GM18951 (cell line): ENCODE results near the gene ARHGEF28.

Experiments used
- POLR2A ChIP-seq: IDR thresholded peaks from 4 replicates; pipeline ENCODE4 v1.6.1; 2011; ENCODE audit warnings: mild to moderate bottlenecking; ENCODE audit not compliant: insufficient read length, insufficient read depth; ENCODE audit errors: extremely low read depth
- in situ Hi-C: fragments of 300-500 bp; cut with MboI; formaldehyde crosslinking; loops from one replicate; pipeline ENCODE4 v1.12.0; 2022; ENCODE audit warnings: low sequenced_read_pairs, mixed read lengths, inconsistent platforms; ENCODE audit not compliant: unreplicated experiment

ARHGEF28 gene

DNA sequence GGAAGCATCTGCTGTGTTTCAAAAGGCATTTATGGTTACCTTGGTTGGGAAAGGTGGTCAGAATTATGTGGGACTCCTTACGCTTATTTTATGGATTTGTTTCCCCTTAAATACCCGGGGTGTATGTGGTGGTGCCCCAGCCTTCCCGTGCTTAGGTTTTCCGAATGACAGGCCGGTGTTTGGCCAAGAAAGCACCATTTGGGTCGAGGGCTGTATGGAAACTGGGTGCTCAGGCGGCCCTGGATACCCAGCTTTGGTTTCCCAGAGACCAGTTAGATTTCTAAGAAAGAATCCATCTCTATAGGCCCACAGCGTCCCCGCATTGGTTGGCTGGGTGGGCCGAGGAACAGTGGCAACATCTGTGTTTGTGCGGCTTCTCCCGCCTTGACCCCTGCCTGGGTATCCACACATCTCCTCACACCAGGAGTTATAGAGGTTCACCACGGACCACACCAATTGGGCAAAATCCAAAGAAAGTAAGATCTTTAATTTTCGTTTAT, 868 bp downstream of the ARHGEF28 start:
- no peak for TF ChIP-seq POLR2A
- in situ Hi-C loops: no loop called here

GRCh38 chr5:73629456-73629855, 3.5 kb downstream of the ARHGEF28 start:
- in situ Hi-C loops: no loop called here
- no peak for TF ChIP-seq POLR2A

DNA sequence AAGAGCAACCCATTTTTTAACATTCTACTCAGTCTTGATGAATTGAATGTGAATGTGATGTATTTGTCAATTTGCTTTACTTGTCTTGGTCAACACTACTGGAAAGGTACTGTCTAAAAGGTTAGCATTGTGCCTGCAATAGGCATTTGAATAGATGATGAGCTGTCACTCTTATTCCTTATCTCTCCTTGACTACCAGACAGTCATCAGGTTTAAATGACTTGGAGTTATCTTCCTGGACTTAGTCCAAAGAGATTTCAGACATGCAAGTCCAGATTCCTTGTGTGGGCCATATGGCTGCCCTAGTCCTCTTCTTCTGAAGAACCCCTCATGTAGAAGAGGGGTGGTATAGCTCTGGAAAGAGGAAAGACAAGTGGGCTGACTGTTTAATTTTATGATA, 4.8 kb downstream of the ARHGEF28 start:
- TF ChIP-seq POLR2A: no peak
- in situ Hi-C loops: no loop called here

DNA sequence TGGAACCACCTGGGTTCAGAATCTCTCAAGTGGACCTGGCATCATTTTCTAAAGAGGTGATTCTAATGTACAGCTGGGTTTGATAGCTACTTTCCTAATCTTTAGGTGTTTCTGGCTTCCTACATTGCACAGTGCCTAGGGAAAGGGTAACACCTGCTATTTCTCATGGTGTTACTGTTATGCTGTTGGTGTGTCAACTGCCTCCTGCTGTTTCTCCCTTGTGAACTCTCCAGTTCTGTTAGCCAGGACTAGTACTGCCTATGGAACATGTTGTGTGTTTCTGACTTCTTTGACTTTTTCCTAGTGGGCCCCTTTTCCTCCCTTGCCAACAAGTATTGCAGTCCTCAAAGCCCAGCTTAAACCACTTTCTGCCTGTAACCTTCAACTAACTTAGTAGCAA, 5.5 kb downstream of the ARHGEF28 start:
- no peak for TF ChIP-seq POLR2A
- in situ Hi-C loops: no loop called here

GRCh38 chr5:73633060-73633459, 7.1 kb downstream of the ARHGEF28 start:
- in situ Hi-C loops: no loop called here
- no peak for TF ChIP-seq POLR2A

DNA sequence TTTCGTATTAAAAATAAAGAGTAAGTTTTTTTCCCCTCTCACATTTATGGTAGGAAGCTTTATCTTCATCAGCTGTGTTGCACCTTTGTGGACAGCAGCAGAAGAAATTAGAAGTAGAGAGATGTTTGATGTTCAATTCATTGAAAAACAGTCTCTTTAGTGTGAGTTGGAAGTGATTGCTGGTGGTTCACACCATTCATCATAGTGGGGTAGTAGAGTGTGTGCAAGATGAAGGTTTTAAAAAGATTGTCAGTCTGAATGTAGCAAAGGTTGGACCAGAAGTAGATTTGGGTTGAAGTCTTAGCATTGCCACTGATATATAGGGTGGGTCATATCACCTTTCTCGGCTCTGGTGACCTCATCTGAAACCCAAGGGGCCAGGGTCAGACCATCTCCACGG, 10.4 kb downstream of the ARHGEF28 start:
- in situ Hi-C loops: no loop called here

GRCh38 chr5:73637565-73637964, 11.6 kb downstream of the ARHGEF28 start:
- no peak for TF ChIP-seq POLR2A
- in situ Hi-C loops: no loop called here

More for the DNA sequence above, 10.4 kb downstream of the ARHGEF28 start:
- no peak for TF ChIP-seq POLR2A

- in situ Hi-C loops: no loop called here
- no peak for TF ChIP-seq POLR2A
Observed at GRCh38 chr5:73638344-73639095, 12.5 kb downstream of the ARHGEF28 start.

GRCh38 chr5:73640861-73641320, 14.9 kb downstream of the ARHGEF28 start:
- no peak for TF ChIP-seq POLR2A
- in situ Hi-C loops: no loop called here

- TF ChIP-seq POLR2A: no peak
- in situ Hi-C loops: no loop called here
Observed at GRCh38 chr5:73641811-73642210, 15.8 kb downstream of the ARHGEF28 start.

DNA sequence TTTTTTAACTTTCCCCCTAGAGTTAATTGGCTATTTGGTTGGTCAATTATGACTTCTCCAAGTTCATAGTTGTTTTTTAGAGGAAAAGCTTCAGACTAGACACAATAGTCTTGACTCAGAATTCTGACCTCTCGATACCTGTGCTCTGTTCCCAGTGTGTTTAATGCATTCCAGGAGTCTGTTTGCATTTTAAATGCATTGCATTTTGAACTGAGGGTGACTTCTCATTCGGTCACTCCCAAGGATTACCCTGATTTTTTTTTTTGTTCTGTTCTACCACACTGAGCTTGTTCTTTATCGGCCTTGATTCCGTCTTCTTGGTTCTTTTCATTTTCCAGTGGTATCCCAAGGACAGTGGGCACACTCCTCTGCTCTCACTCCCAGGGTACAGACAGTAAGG, 16.3 kb downstream of the ARHGEF28 start:
- no peak for TF ChIP-seq POLR2A
- in situ Hi-C loops: no loop called here

DNA sequence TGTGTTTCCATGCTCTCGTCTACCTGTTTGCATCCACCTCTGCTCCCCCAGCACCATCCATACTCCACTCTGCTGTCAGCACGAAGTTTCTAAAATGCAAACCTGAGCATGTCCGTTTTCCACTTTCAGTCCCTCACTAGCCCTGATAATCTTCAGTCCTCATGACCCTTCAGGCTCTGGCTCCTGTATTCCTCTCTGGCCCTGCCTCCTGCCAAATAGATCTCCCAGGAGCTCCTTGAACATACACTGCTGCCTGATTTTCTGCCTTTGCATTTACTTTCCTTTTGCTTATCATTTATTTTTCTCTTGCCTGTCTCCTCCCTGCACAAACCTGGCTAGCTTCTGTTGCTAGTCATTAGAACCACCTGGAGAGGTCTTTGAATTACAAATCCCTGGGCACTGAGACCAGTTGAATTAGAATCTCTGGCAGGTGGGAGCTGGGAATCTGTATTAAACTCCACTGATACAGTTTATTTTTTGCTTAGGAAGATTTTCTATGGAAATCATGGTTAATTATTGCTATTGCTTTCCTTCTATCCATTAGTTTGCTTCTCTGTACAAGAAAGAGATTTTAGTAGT, 18.5 kb downstream of the ARHGEF28 start:
- in situ Hi-C loops: no loop called here
- TF ChIP-seq POLR2A: no peak

DNA sequence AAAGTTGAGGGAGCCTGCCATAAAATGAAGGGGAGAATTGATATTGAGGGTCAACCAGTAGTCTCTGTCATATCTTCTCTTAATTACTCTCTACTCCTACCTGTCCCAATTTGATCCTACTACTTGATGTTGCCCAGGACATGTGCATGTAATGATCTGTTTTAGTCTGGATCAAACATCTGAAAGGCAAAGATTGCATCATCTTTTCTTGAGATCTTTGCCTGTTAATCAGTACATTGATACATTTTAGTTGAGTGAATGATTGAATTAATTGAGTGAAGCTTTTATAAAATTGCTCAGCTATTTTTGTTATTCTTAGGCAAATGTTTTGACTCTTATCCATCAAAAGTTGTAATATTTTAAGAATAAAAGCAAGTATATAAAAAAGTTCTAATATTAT, 21.7 kb downstream of the ARHGEF28 start:
- TF ChIP-seq POLR2A: no peak
- in situ Hi-C loops: no loop called here

DNA sequence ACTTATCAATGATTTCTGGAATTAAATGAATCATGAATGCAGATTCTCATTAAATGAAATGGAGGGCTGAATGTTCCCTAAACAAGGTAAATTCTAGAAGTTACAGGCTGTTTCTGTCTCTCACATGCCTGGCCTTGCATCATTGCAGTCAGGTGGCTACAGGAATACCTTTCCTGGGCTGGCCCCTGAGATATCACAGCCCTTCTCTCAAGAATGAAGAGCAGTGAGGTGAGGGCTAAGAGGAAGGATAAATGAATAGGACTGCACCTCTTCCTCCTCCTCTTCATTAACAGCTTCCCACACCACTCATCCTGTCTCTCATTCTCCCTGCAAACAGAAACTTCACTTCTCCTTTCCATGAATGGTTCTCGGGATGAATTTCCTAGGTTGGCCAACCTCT, 22.5 kb downstream of the ARHGEF28 start:
- no peak for TF ChIP-seq POLR2A
- in situ Hi-C loops: no loop called here
